A549 (cell line): ENCODE data around the gene RCVRN. TPM values are rescaled to one million over a fixed set of nuclear protein-coding genes. Genes with fewer than 3 reads are reported as not detected.

Experiments used
- ATAC-seq, 2 experiments: fragments of 200-7000 bp in 1 of 2; fragments of >200 bp in 1 of 2; cut with Nextera tagmentation in 1 of 2; cut with Tn5 transposase in 1 of 2; 3 replicates each; pipeline versions ENCODE4 v1.8.0 to v1.9.1; 2018 to 2020; ENCODE audit warnings: mild to moderate bottlenecking in 1 of 2, moderate library complexity in 1 of 2
- CTCF ChIA-PET: fragments of 300-600 bp; sonication (Branson Sonifier 250); formaldehyde crosslinking; extraction: SDS; loops from one replicate; lab custom pipeline; 2021; ENCODE audit warnings: antibody characterized with exemption, inconsistent platforms; lab: Yijun Ruan, JAX
- POLR2A ChIA-PET: fragments of 350-600 bp; formaldehyde crosslinking; extraction: SDS; loops from one replicate; lab custom pipeline; 2021; ENCODE audit warnings: antibody characterized with exemption, inconsistent platforms; lab: Yijun Ruan, JAX
- DNase-seq, 2 experiments: peaks; one replicate each; pipeline versions ENCODE4 v3.0.0 to v3.0.0-alpha.2; 2011 to 2016; ENCODE audit warnings: low read depth in 1 of 2, low spot score in 1 of 2
- FAIRE-seq: peaks from 2 replicates; lab custom pipeline; 2011; peaks lifted over from hg19 to GRCh38; lab: Jason Lieb, UNC
- H3K27ac ChIP-seq, 2 experiments: fragments of >200 bp; sonication (Bioruptor Twin); formaldehyde crosslinking; 3 replicates each; pipeline ENCODE4 v1.5.1; 2016 to 2017
- H3K4me1 ChIP-seq: fragments of >200 bp; sonication (Bioruptor Twin); formaldehyde crosslinking; 3 replicates; pipeline ENCODE4 v1.6.1; 2016
- H3K4me2 ChIP-seq: fragments of >200 bp; sonication (Bioruptor Twin); formaldehyde crosslinking; 3 replicates; pipeline ENCODE4 v1.6.1; 2016
- H3K4me3 ChIP-seq: fragments of >200 bp; sonication (Bioruptor Twin); formaldehyde crosslinking; 3 replicates; pipeline ENCODE4 v1.5.1; 2016
- H3K9me3 ChIP-seq: fragments of >200 bp; sonication (Bioruptor Twin); formaldehyde crosslinking; 3 replicates; pipeline ENCODE4 v1.6.1; 2016
- CBX2 ChIP-seq: fragments of 200-600 bp; sonication (generic); IDR thresholded peaks from 2 replicates; pipeline ENCODE4 v1.6.1; 2016; ENCODE audit warnings: low read depth, mild to moderate bottlenecking, borderline replicate concordance
- CBX8 ChIP-seq: fragments of 200-600 bp; sonication (generic); IDR thresholded peaks from 2 replicates; pipeline ENCODE4 v1.6.1; 2016
- EHMT2 ChIP-seq: fragments of 200-600 bp; sonication (generic); IDR thresholded peaks from 2 replicates; pipeline ENCODE4 v1.6.1; 2016; ENCODE audit warnings: antibody characterized with exemption, low read depth, mild to moderate bottlenecking, moderate library complexity
- EP300 ChIP-seq, 2 experiments: fragments of >200 bp; sonication (Bioruptor Twin); formaldehyde crosslinking; IDR thresholded peaks; 2 replicates in 1 of 2; 3 replicates in 1 of 2; pipeline ENCODE4 v1.6.1; 2016 to 2017
- ESRRA ChIP-seq: fragments of 150-350 bp; IDR thresholded peaks from 2 replicates; pipeline ENCODE4 v1.6.1; 2014; ENCODE audit warnings: mild to moderate bottlenecking, low read length, borderline replicate concordance
- FOSB ChIP-seq: fragments of 250-450 bp; sonication (Bioruptor Pico); IDR thresholded peaks from 2 replicates; pipeline ENCODE4 v1.5.0; 2020; ENCODE audit warnings: mild to moderate bottlenecking, moderate library complexity
- FOSL2 ChIP-seq, 2 experiments: fragments of 450-650 bp in 1 of 2; fragments of >200 bp in 1 of 2; sonication (Bioruptor Twin) in 1 of 2; formaldehyde crosslinking; IDR thresholded peaks; 2 replicates each; pipeline versions ENCODE4 v1.5.0 to v1.6.1; 2016 to 2020; ENCODE audit warnings: mild to moderate bottlenecking in 1 of 2, moderate library complexity in 1 of 2
- HDAC2 ChIP-seq: fragments of 200-600 bp; sonication (generic); IDR thresholded peaks from 2 replicates; pipeline ENCODE4 v1.6.1; 2016
- JUN ChIP-seq, 2 experiments: fragments of >200 bp; sonication (Bioruptor Twin); formaldehyde crosslinking; IDR thresholded peaks; 2 replicates in 1 of 2; 3 replicates in 1 of 2; pipeline ENCODE4 v1.6.1; 2016 to 2017
- KDM5A ChIP-seq: fragments of 200-600 bp; sonication (generic); IDR thresholded peaks from 2 replicates; pipeline ENCODE4 v1.6.1; 2016; ENCODE audit warnings: antibody characterized with exemption, mild to moderate bottlenecking
- NFE2L2 ChIP-seq: fragments of 150-350 bp; conservative IDR thresholded peaks from 2 replicates; pipeline ENCODE4 v1.6.1; 2014; ENCODE audit warnings: low read length
- NR3C1 ChIP-seq: fragments of >200 bp; sonication (Bioruptor Twin); formaldehyde crosslinking; IDR thresholded peaks from 3 replicates; pipeline ENCODE4 v1.6.1; 2017
- POLR2AphosphoS2 ChIP-seq: conservative IDR thresholded peaks from 2 replicates; pipeline ENCODE4 v1.6.1; 2012; ENCODE audit warnings: low read length, improper control_type of control experiment, inconsistent platforms
- RARB ChIP-seq: fragments of 250-450 bp; sonication (Bioruptor Pico); IDR thresholded peaks from 2 replicates; pipeline ENCODE4 v1.8.0; 2021; ENCODE audit warnings: mild to moderate bottlenecking, moderate library complexity
- TFCP2L1 ChIP-seq: fragments of 250-450 bp; sonication (Bioruptor Pico); IDR thresholded peaks from 2 replicates; pipeline ENCODE4 v1.5.0; 2021; ENCODE audit warnings: mild to moderate bottlenecking
- ZSCAN20 ChIP-seq: fragments of 250-450 bp; sonication (Bioruptor Pico); IDR thresholded peaks from 2 replicates; pipeline ENCODE4 v1.8.0; 2022; ENCODE audit warnings: mild to moderate bottlenecking, moderate library complexity
- WGBS: methylation state at CpG from one replicate; pipeline ENCODE4 v1.1.6; 2017; ENCODE audit errors: missing lambda C conversion rate; 5-methylcytosine and 5-hydroxymethylcytosine counted together
- polyA plus RNA-seq, 4 experiments: library from polyadenylated mRNA; depleted of rRNA in 3 of 4; stranded (reverse); fragments of >200 nt; fragmentation: RNase III in 1 of 4; extraction: RNeasy Plus Mini Kit Qiagen cat#74134 plus additional on column Dnase treatment in 1 of 4; gene quantifications; 2 replicates in 3 of 4; 3 replicates in 1 of 4; pipeline ENCODE4 v1.2.3, GENCODE V29; 2011 to 2017
- TF ChIP-seq, protein P1 (sequence below): fragments of >200 bp; sonication (Bioruptor Twin); formaldehyde crosslinking; IDR thresholded peaks from 3 replicates; pipeline ENCODE4 v1.6.1; 2016
- TF ChIP-seq, protein P2 (sequence below): IDR thresholded peaks from 2 replicates; pipeline ENCODE4 v1.6.1; 2012
- TF ChIP-seq, protein P3 (sequence below): IDR thresholded peaks from 2 replicates; pipeline ENCODE4 v1.6.1; 2012; ENCODE audit warnings: low read depth, borderline replicate concordance
- TF ChIP-seq, protein P4 (sequence below): fragments of 450-650 bp; IDR thresholded peaks from 2 replicates; pipeline ENCODE4 v1.6.1; 2014; ENCODE audit warnings: antibody characterized with exemption
- TF ChIP-seq, protein P5 (sequence below): fragments of 250-450 bp; sonication (Bioruptor Pico); IDR thresholded peaks from 2 replicates; pipeline ENCODE4 v1.5.0; 2021; ENCODE audit warnings: mild to moderate bottlenecking, moderate library complexity, borderline replicate concordance
- TF ChIP-seq, protein P6 (sequence below): fragments of 250-450 bp; sonication (Bioruptor Pico); IDR thresholded peaks from 2 replicates; pipeline ENCODE4 v1.5.0; 2020; ENCODE audit warnings: low read depth, mild to moderate bottlenecking, moderate library complexity

RCVRN gene
- polyA plus RNA-seq, 2 of the 4 experiments (the other 2 are of a cell fraction): not detected

DNA sequence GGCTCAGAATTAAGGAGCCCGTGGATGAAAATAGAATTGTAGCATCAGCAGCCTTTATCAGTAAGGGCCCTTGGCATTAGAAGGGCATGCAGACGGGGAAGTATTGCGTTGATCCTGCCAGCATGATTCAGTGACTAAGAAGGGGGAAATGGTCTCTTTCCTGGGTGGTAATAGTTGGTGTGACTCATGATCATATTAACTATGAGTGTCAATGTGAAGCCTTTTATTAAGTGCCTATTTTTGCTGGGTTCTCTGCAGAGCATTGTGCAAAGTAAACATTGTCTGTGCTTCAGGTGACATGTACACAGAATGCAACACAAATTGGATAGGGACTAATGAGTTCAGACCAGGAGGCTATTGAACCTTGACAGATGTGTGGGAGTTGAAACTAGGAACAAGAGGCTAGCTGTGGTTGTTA is 24.5 kb downstream of the RCVRN start (continued):
- no peak for TF ChIP-seq RARB
- TF ChIP-seq, protein P1, sequence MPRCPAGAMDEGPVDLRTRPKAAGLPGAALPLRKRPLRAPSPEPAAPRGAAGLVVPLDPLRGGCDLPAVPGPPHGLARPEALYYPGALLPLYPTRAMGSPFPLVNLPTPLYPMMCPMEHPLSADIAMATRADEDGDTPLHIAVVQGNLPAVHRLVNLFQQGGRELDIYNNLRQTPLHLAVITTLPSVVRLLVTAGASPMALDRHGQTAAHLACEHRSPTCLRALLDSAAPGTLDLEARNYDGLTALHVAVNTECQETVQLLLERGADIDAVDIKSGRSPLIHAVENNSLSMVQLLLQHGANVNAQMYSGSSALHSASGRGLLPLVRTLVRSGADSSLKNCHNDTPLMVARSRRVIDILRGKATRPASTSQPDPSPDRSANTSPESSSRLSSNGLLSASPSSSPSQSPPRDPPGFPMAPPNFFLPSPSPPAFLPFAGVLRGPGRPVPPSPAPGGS: peak; percentile 81; the same call in 2 of the 3 replicates
- TF ChIP-seq, protein P2, sequence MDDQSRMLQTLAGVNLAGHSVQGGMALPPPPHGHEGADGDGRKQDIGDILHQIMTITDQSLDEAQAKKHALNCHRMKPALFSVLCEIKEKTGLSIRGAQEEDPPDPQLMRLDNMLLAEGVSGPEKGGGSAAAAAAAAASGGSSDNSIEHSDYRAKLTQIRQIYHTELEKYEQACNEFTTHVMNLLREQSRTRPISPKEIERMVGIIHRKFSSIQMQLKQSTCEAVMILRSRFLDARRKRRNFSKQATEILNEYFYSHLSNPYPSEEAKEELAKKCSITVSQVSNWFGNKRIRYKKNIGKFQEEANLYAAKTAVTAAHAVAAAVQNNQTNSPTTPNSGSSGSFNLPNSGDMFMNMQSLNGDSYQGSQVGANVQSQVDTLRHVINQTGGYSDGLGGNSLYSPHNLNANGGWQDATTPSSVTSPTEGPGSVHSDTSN: no peak
- no peak for TF ChIP-seq FOSB
- peak; percentile 95 for TF ChIP-seq FOSL2 (IDR thresholded peaks at IDR 0.05)
- peak; percentile 94 for TF ChIP-seq FOSL2 (CRISPR knock-in tag; IDR thresholded peaks at IDR 0.05)
- TF ChIP-seq, protein P3, sequence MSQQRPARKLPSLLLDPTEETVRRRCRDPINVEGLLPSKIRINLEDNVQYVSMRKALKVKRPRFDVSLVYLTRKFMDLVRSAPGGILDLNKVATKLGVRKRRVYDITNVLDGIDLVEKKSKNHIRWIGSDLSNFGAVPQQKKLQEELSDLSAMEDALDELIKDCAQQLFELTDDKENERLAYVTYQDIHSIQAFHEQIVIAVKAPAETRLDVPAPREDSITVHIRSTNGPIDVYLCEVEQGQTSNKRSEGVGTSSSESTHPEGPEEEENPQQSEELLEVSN: no peak; the same call in 1 of the 2 replicates
- no peak for TF ChIP-seq EHMT2

DNA sequence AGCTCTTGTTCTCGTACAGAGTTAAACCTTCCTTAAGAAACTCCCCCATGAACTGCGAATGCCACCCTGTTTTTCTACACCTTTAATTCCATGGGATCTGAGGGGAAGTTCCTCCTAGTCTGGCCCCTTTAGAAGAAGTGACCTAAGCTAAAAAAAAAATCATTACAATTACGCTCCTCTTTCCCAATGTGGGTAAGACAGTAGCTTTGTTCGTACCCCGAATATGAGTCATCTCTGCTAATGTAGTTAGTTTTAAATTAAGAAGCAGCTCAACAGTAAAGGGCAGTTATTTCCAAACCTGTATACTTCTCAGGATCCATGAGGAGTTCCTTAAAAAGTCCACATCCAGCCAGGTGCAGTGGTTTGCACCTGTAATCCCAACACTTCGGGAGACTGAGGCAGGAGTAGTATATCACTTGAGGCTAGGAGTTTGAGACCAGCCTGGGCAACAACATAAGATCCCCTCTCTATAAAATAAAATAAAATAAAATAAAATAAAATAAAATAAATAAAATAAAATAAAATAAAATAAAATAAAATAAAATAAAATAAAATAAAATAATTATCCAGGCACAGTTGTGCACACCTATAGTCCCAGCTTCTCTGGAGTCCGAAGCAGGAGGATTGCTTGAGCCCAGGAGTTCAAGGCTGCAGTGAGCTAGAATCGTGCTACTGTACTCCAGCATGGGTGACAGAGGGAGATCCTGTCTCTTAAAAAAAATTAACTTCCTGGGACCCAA is 26.1 kb downstream of the RCVRN start:
- H3K27ac ChIP-seq: peak overlapping the region; percentile 72 to 78; a peak in 5 of 6 replicates
- no peak for ATAC-seq
- POLR2A ChIA-PET: interaction anchor here (0.7 kb wide), 1 partner anchor 40 kb away, joined by 3 read pairs; no protein-coding TSS in a partner anchor
- DNase-seq: no peak
- peaks cover 25% of the 10 kb centered on the region for H3K9me3 ChIP-seq
- FAIRE-seq: no peak
- TF ChIP-seq EP300 (IDR thresholded peaks at IDR 0.05): no peak
- TF ChIP-seq ESRRA: no peak
- TF ChIP-seq, protein P4, sequence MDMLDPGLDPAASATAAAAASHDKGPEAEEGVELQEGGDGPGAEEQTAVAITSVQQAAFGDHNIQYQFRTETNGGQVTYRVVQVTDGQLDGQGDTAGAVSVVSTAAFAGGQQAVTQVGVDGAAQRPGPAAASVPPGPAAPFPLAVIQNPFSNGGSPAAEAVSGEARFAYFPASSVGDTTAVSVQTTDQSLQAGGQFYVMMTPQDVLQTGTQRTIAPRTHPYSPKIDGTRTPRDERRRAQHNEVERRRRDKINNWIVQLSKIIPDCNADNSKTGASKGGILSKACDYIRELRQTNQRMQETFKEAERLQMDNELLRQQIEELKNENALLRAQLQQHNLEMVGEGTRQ: no peak
- TF ChIP-seq POLR2AphosphoS2: no peak
- TF ChIP-seq, protein P5, sequence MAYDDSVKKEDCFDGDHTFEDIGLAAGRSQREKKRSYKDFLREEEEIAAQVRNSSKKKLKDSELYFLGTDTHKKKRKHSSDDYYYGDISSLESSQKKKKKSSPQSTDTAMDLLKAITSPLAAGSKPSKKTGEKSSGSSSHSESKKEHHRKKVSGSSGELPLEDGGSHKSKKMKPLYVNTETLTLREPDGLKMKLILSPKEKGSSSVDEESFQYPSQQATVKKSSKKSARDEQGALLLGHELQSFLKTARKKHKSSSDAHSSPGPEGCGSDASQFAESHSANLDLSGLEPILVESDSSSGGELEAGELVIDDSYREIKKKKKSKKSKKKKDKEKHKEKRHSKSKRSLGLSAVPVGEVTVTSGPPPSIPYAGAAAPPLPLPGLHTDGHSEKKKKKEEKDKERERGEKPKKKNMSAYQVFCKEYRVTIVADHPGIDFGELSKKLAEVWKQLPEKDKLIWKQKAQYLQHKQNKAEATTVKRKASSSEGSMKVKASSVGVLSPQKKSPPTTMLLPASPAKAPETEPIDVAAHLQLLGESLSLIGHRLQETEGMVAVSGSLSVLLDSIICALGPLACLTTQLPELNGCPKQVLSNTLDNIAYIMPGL (CRISPR knock-in tag): no peak
- TF ChIP-seq NFE2L2: no peak
- no peak for TF ChIP-seq FOSL2 (IDR thresholded peaks at IDR 0.05)
- peak; percentile 31; the same call in 1 of the 2 replicates for TF ChIP-seq FOSL2 (CRISPR knock-in tag; IDR thresholded peaks at IDR 0.05)
- 88% methylated on average over 8 of the region's 8 CpGs for WGBS
- no peak overlapping the region for H3K4me3 ChIP-seq
- no peak overlapping the region for H3K4me2 ChIP-seq
- peaks cover 29% of the 10 kb centered on the region for H3K4me1 ChIP-seq
- CTCF ChIA-PET: interaction anchor here (0.9 to 2.0 kb wide), 3 partner anchors 10 to 150 kb away, joined by 3 to 10 read pairs (median 3); no protein-coding TSS in a partner anchor

DNA sequence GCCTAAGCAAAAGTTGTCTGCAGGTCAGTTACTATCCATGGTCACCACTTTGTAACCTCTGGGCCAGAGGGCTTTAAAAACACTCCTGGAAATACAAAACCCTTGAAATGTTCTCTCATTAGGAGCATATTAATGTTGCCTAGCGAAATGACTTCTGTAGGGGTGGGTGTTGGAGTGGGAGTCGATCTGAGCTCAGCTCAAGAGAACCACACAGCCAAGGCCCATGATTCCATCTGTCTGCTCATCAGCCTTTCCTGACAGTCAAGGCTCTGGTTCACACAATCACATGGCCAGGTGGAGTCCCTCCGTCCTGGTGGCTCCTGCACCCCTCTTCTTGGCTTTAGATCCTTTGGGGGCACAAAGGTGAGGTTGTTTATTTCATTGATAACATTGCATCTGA is 26.7 kb downstream of the RCVRN start:
- peaks cover 29% of the 10 kb centered on the region for H3K4me1 ChIP-seq
- no peak for DNase-seq
- FAIRE-seq: no peak
- H3K4me2 ChIP-seq: no peak overlapping the region
- CTCF ChIA-PET: interaction anchor here (0.6 to 0.9 kb wide), 2 partner anchors 11 to 150 kb away, joined by 3 read pairs; no protein-coding TSS in a partner anchor
- H3K4me3 ChIP-seq: no peak overlapping the region
- TF ChIP-seq KDM5A (no peak), NR3C1 (no peak), TFCP2L1 (no peak), CBX2 (no peak), CBX8 (no peak), JUN (IDR thresholded peaks at IDR 0.05) (no peak), EP300 (IDR thresholded peaks at IDR 0.05) (no peak), ZSCAN20 (CRISPR knock-in tag) (no peak), HDAC2 (no peak)
- TF ChIP-seq, protein P4: no peak
- TF ChIP-seq, protein P6, sequence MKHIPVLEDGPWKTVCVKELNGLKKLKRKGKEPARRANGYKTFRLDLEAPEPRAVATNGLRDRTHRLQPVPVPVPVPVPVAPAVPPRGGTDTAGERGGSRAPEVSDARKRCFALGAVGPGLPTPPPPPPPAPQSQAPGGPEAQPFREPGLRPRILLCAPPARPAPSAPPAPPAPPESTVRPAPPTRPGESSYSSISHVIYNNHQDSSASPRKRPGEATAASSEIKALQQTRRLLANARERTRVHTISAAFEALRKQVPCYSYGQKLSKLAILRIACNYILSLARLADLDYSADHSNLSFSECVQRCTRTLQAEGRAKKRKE (CRISPR knock-in tag): no peak
- TF ChIP-seq, all 56 proteins: peak for 0
- peak overlapping the region; percentile 27 to 67; a peak in 5 of 6 replicates for H3K27ac ChIP-seq
- WGBS: 69% methylated on average over 3 of the region's 3 CpGs
- ATAC-seq: no peak
- peaks cover 19% of the 10 kb centered on the region for H3K9me3 ChIP-seq
- POLR2A ChIA-PET: interaction anchor here (0.7 kb wide), 1 partner anchor 40 kb away, joined by 3 read pairs; no protein-coding TSS in a partner anchor
